Measurements from ENCODE around the gene GLUD2.
"Not testable (repeated sequence)": the region's sequence is repeated elsewhere in the genome, so short reads cannot be mapped to it uniquely, and the experiment has no call there.

GLUD2 gene

DNA sequence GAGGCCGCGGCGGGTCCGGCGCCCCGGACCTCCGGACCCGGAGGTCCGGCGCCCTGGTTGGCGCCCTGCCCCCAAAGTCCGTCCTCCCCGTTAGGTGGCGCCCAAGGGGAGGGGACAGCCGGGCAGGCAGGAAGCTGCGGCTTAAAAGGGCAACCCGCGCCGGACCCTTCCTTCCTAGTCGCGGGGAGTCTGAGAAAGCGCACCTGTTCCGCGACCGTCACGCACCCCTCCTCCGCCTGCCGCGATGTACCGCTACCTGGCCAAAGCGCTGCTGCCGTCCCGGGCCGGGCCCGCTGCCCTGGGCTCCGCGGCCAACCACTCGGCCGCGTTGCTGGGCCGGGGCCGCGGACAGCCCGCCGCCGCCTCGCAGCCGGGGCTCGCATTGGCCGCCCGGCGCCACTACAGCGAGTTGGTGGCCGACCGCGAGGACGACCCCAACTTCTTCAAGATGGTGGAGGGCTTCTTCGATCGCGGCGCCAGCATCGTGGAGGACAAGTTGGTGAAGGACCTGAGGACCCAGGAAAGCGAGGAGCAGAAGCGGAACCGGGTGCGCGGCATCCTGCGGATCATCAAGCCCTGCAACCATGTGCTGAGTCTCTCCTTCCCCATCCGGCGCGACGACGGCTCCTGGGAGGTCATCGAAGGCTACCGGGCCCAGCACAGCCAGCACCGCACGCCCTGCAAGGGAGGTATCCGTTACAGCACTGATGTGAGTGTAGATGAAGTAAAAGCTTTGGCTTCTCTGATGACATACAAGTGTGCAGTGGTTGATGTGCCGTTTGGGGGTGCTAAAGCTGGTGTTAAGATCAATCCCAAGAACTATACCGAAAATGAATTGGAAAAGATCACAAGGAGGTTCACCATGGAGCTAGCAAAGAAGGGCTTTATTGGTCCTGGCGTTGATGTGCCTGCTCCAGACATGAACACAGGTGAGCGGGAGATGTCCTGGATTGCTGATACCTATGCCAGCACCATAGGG, at the start of gene GLUD2:
Gene GLUD2, plus strand, starts transcription at position 170 of the 979 bp plus-strand sequence. Its CDS starts 75 bp downstream, at position 245.
- DNase-seq, result not testable (repeated sequence)

DNA sequence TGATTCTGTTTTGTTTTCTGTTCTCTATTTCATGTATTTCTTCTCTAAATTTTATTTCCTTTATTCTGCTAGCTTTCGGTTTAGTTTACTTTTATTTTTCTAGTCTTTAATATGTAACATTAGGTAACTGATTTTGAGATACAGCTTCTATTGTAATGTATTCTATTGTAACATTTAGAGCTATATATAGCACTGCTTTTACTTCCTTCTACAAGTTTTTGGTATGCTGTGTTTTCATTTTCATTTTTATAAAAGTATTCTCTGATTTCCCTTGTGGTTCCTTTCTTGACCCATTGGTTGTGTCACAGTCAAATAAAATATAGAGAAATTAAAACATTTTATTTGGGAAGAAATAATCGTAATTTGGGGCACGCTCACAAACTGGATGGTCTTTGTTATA, 48.0 kb upstream of the GLUD2 start:
- no peak for DNase-seq

DNA sequence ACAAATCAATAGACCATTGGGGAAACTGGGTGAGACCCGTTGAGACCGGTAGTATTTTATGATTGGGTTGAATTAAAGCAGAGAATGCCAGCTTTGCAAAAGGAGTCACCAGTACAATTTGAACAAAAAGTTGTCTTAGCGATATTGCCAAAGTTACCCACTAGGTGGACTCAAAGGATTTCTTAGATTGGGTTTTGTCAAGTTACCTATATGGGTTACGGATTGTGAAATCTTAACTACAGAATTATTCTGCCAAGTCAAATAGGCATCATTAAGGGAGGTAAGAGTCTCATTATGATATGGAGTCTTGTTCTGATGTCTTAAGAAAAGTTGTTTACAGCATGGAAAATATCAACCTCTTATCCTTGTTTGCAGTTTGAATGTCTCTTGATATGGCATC, 46.8 kb upstream of the GLUD2 start:
- DNase-seq, result no peak

DNA sequence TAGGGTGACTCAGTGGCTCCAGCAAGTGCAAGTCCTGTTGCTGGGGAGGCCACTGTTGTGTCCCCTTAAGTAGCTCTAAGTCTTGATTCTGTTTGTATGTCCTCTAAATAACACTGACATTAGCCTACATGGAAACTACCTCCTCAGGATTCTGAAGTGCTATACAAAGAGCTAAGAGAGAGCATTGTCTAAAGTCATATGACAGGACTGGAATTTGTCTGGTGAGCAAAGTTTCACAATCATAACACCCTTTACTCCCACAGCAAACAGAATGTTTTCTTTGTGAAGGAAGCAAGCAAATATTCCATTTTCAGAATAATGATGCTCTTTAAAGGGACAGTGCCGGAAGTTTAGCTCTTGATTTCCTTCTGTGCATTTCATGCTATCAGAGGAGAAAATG, 38.5 kb upstream of the GLUD2 start:
- no peak for DNase-seq

DNA sequence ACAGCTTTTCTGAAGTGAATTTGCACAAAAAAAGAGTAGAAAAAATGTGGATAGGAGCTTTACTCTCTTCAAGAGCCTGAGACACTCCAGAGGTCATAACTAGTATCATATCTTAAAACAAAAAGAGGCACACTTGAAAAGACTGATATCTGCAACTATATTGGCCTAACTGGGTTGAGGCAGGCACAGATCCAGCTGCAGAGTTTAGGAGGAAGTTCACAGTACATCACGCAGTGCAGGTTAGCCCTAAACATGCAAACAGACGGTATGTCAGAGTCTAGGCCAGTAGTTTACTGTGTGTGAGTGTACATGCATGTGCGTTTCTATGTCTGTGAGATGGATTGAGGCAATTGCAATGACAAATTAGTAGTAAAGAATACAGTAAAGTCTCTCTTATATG, 37.6 kb upstream of the GLUD2 start:
- no peak for DNase-seq

DNA sequence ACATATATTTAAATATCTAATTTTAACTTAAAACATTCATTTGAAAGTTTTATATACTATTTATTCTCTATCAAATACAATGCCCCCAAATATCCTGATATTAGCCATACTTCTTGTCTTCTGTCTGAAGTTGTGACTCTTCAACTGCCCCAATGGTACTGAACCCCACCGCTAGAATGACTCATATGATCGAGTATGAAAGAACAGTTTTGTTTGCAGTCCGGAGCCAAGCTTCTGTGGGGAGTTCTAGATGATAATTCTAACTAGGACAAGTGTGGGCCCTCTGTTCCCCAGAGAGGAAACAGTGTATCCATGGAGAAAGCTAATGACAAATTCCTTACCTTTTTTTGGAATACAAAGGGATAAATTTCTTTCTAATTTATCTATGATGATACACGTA, 37.2 kb upstream of the GLUD2 start:
- DNase-seq, result no peak

DNA sequence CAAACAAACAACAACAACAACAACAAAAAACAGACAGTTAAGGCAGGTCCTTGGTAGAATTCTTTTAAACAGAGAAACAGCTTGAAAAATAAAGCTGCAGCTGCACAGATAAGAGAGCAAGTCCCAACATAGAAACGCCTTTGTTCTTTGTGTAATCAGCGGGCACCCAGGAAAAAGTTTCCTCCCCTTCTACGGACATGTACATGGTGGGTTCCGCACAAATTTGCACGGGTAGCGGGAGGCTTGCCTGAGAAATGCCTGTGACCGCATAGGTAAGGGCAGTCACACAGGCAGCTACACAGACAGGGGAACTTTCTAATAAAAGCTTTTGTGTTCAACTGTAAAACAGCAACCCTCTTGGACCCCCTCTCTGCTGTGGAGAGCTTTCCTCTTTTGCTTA, 36.2 kb upstream of the GLUD2 start:
- DNase-seq, result no peak

DNA sequence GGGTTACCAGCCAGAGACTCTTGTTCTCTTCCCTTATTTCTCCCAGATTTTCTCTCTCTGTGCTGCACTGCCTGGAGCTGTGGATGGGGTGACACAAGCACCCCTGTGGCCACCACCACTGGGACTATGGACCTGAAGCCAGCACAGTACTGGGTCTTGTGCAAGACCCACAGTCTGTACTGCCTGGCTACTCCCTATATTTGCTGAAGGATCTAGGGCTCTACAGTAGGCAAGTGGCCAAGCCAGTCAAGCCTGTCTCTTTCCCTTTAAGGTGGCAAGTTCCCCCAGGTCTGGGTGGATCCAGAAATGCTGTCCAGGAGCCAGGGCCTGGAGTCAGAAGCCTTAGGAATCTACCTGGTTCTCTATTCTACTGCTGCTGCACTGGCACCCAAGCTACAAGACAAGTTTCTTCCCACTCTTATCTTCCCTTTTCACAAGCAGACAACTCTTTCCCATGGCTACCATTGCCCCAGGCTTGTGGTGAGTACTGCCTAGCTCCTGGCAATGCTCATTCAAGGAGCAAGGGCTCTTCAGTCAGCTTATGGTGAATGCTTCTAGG, 33.4 kb upstream of the GLUD2 start:
- DNase-seq, result no peak

DNA sequence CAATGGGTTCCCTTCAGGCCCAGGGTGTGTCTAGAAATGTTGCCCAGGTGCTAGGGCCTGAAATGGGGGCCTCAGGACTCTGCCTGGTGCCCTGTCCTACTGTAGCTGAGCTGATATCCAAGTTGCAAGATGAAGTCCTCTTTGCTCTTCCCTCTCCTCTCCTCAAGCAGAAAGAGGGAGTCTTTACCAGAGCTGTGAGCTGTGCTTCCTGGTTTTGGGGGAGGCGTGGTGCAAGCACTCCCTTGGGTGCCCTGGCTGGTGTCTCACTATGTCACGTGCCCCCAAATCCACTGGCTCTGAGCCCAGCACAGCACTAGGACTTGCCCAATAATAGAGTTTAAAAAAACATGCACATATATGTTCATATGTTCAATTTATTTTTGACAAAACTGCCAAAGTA, 32.6 kb upstream of the GLUD2 start:
- no peak for DNase-seq

DNA sequence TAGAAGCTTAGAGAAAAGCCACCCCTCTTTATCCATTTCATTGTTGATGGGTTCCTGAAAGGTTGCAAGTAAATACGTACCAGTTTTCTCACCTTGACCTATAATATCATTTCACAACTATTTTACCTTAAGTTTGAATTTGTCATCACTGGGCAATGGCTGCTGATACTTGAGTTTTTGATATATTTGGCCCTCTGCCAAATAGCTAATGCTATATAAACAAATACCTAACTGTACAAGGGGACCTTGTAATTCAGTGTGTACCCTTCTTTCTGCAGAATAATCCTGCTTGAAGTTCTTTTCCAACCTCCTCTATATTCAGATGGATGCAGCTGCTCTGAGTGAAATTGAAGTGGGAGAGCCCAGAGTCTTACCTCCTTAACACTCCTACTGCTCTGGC, 19.0 kb upstream of the GLUD2 start:
- DNase-seq, result no peak

DNA sequence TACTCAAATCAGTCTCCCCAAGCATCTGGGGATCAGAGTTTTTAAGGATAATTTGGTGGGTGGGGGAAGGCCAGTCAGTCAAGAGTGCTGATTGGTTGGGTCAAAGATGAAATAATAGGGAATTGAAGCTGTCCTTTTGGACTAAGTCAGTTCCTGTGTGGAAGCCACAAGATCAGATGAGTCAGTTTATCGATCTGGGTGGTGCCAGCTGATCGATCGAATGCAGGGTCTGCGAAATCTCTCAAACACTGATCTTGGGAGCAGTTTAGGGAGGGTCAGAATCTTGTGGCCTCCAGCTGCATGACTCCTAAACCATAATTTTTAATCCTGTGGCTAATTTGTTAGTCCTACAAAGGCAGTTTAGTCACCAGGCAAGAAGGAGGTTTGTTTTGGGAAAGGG, 17.3 kb upstream of the GLUD2 start:
- DNase-seq, result no peak

DNA sequence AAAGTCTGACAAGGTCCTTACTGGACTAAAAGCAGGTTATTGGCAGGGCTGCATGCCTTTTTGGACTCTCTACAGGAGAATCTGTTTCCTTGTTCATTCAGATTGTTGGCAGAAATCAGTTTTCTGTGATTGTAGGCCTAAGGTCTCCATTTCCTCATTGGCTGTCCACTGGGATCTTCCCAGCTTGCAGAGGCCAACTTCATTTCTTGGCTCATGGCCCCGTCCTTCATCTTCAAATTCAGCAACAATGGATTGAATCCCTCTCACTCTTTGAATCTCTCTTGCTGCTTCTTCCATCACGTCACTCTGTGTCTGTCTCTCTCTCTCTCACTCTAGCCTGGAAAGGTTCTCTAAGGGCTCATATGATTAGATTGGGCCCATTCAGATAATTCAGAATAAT, 14.9 kb upstream of the GLUD2 start:
- no peak for DNase-seq

DNA sequence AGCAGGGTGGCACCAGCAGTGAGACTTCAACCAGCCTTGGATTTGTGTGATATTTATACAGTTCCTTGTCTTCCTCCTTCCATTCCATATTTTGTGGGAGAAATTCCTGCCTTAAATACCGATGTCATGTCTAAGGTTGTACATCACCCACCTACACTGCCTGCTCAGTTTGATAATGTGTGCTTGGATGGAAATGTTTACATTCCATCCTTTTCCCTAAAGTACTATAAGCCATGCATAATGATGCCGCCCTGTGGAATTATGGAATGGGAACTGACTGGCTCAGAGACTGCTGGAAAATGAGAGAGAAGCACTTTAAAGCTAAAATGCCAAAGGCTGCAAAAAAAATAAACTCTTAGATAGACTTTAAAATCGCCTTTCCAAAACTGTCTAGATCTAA, 11.3 kb upstream of the GLUD2 start:
- DNase-seq, result no peak

DNA sequence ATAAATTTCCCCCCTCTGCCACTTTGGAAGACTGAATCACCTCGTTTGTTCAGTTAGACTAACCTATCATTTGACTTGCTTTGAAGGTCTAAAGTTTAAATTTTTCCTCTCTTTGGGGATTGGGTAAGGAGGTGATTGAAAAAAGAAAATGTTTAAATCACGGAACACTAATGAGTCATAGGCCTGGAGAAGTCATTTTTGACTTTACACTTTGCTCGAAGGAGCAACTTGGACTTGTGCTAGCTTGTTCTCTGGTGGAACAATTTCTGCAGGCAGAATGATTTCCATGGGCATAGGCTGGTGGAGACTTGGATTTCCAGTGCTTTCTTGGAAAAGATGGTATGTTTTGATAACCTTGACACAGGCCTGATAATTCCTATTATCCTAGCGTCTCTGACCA, 10.5 kb upstream of the GLUD2 start:
- DNase-seq, result no peak

DNA sequence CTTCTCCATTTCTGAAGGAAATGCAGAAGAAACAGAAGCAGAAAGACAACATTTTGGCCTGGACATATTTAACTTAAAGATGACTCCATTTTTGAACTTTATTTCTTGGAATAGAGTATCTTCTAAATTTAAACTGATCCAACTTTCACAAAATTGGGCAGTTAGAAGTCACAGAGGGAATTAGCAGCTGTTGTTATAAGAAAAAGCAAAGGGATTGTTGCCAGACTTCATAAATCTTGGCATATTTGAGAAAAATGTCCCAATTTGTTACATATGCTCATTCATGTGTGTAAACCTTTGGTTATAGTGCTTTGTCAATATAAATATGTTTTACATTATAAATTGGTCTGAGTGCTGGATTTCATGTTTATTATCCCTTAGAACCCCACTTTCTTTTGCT, 3.4 kb downstream of the GLUD2 start:
- DNase-seq, result no peak

DNA sequence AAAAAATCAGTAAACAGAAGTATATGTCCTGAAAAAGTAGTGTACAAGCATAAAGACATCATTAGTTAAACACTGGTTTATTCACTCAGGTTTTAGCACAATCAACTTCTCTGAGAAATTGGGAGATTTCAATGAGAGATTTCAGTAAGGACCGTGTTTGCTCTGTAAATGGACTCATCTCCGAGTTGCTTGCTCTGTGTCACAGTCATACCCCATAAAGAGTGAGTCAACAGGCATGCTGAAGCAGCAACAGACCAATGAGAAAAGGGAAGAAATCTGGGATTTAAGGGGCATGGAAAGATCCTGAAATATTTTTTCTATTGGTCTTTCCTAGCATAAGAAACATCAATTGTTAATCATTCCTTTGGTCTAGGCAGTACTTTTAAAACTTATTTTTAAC, 4.7 kb downstream of the GLUD2 start:
- no peak for DNase-seq

DNA sequence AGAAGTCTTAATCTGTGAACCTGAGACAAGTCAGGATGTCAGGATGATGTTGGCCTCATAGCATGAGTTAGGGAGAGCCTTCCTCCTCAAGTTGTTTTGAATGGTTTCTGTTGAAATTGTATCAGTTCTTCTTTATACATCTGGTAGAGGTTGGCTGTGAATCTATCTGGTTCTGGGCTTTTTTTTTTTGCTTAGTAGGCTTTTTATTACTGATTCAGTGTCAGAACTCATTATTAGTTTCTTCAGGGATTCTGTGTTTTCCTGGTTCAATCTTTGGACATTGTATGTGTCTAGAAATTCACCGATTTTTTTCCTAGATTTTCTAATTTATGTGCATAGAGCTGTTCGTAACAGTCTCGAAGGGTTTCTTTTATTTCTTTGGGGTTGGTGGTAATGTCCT, 14.9 kb downstream of the GLUD2 start:
- no peak for DNase-seq

DNA sequence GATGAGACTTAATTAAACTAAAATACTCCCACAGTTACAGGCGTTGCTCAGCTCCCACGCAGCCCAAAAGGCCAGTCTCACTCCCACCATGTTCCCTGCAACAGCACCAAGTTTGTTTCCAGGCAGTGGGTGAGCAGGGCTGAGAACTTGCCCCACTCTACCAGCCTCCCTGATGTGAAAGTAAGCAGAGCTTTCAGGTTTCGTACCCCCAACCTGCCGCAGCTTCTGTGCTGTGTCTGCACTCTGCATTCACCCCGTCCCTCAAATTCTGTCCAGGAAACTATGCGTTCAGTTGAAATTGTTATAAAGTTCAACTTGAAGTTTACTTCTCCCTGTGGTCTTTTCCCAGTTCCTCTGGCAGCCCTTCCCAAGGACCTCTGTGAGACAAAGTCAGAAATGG, 17.2 kb downstream of the GLUD2 start:
- no peak for DNase-seq

DNA sequence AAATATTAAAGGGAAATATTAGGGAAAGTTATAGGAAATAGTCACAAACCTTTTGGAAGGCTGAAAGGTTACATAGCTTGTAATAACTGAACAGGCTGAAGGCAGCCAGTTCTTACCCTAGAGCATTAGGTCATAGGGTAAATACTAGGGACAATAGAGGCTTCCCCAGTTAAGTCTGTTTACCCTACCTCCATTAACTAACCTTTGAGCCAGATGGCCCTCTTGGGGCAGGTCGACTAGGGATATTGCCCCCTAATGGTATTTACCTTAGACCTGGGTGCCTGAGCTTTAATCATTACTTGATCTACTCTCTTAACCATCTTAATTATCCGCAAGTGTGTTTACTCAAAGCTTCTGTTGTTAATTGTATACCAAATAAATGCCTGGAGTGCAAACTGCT, 36.8 kb downstream of the GLUD2 start:
- not testable (repeated sequence) for DNase-seq

DNA sequence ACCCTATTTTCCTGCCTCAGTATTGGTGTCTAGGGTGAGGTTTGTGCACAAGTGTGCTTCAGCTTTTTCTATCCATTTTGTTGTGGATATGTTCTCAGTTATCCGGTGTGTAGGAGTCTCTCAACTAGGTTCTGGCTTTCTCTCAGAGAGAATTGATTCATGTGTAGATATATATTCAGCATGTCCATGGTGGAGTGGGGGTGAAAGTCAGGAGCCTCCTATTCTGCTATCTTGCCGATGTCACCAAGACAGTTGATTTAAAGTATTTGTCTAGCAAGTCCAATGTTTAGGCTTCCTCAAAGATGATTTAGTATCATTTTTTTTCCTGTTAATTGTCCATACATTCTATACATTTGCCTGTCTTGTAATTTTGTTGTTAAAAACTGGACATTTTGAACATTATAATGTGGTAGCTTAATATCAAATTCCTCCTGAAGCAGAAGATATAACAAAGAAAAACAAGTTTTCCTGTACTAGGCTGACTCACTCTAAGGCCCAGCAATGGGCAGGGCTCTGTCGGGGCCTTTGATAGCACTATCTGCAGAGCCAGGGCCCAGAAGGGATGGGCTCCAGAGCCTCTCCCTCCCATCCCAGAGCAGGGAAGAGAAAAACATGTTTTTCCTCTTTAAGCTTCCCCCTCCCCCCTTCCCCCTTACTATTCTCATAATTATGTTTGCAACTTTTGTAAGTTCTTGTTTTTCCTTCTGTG, 37.6 kb downstream of the GLUD2 start:
- no peak for DNase-seq

DNA sequence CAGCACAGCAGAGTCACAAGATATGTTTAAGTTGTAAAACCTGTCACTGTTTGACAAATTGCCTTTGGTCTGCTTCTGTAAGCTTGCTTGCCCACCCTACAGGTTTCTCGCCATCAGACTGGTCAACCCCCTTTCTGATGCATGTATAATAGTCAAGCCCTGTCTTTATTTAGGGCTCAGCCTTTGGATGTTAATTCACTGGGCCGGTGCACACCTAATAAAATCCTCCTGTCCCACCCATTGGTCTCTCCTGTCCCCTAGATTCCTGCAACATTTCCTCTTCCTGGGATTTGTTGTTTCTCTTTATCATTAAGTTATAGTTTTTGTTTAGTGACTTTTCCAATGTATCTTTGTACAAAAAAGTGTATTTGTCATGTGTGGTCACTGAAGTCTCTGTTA, 38.2 kb downstream of the GLUD2 start:
- DNase-seq, result no peak

DNA sequence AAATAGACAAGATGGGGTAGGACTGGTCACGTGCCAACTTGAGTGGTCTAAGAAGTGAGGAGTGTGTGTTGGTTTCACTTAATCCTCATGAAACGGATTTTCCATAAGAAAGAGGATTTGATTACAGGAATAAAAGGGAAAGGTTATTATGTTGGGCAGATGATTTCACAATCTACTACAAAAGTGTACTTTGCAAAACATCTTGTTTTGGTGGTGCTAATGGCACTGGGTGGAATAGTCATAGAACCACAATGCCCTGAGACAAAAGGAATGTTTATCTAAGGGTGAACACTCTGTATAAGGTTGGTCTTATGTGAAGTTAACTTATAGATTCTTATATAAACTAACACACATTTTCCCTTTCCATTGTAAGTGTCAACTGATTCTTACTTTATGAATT, 45.6 kb downstream of the GLUD2 start:
- DNase-seq, result no peak
